ENCODE data around the gene TXNDC5. TPM values are rescaled to one million over a fixed set of nuclear protein-coding genes. Genes with fewer than 3 reads are reported as not detected.

Gene TXNDC5
- total RNA-seq, 1 donor from 2014 or later = 94.9 TPM

DNA sequence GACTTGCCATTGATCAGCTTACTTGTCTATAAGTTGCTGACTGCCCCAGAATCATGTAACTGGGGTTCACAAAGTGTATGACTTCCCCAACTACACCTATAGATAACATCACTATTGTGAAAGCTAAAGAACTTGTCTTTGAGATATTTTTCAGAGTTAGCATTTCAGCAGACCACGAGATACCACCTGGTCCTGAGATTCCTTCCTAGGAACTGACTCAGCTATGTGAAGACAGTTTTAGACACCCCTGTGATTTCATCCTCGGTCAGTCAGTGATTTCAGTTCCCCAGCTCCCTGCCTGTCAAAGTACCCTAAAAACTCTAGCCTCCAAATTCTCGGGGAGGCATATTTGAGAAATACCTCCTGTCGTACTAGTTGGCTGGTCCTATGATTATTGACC lies 62.4 kb downstream of the TXNDC5 start:
- H3K27me3 Mint-ChIP-seq = peaks cover 3% of the 10 kb centered on the region
- H3K4me1 Mint-ChIP-seq (ENCODE audit: unreplicated experiment) = peaks cover 4% of the 10 kb centered on the region
- H3K9me3 Mint-ChIP-seq = no peaks in the 10 kb centered on the region
- no peak overlapping the region for H3K27ac Mint-ChIP-seq
- TF ChIP-seq, protein P1, sequence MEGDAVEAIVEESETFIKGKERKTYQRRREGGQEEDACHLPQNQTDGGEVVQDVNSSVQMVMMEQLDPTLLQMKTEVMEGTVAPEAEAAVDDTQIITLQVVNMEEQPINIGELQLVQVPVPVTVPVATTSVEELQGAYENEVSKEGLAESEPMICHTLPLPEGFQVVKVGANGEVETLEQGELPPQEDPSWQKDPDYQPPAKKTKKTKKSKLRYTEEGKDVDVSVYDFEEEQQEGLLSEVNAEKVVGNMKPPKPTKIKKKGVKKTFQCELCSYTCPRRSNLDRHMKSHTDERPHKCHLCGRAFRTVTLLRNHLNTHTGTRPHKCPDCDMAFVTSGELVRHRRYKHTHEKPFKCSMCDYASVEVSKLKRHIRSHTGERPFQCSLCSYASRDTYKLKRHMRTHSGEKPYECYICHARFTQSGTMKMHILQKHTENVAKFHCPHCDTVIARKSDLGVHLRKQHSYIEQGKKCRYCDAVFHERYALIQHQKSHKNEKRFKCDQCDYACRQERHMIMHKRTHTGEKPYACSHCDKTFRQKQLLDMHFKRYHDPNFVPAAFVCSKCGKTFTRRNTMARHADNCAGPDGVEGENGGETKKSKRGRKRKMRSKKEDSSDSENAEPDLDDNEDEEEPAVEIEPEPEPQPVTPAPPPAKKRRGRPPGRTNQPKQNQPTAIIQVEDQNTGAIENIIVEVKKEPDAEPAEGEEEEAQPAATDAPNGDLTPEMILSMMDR (conservative IDR thresholded peaks at IDR 0.05) = no peak
- DNase-seq (ENCODE audit: extremely low spot score, unreplicated experiment) = no peak
- H3K36me3 Mint-ChIP-seq = no peaks in the 10 kb centered on the region
- H3K4me3 Mint-ChIP-seq = no peak overlapping the region

DNA sequence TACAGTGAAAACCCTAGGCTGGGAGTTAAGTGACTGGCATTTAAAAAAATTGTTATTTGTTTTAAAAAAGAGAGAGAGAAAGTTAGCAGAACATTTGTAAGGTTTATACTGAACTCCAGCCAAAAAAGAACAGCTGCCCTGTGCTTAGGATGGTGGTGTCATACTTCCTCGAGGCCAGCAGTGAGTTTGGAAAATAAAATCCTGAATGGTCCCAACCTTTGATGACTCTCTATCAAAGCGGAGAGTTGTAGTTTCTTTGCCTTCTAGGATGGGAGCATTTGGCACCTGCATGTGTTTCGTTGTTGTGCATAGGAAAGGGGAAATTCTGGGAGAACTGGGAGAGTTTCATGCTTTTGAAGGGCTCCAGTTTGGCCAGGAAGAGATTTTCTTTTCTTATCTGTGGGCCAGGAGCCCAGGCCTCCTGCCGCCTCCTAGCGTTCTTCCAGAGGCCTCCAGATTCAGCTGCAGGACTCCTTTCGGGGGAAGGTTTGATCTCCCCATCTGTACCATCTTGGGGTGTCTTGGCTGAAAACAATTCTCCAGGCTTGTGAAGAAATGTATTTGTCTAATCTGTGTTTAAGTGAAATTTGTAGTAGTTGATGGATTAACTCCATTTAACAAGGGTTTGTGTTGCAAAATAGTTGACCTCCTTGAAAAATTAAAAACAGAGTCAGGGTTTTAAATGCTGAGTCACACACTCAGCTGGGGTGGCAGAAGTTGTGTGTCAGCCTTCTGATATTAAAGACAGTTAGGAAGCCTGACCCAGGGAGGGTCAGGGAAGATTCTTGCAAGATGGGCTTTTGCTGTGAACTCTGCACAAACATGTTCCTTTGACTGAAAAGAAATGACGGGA lies 63.4 kb downstream of the TXNDC5 start:
- DNase-seq (ENCODE audit: extremely low spot score, unreplicated experiment) = no peak
- H3K4me1 Mint-ChIP-seq (ENCODE audit: unreplicated experiment) = peaks cover 4% of the 10 kb centered on the region
- H3K4me3 Mint-ChIP-seq = no peak overlapping the region
- no peaks in the 10 kb centered on the region for H3K36me3 Mint-ChIP-seq
- H3K9me3 Mint-ChIP-seq = no peaks in the 10 kb centered on the region
- TF ChIP-seq, protein P1 (conservative IDR thresholded peaks at IDR 0.05) = no peak
- peaks cover 3% of the 10 kb centered on the region for H3K27me3 Mint-ChIP-seq
- H3K27ac Mint-ChIP-seq = no peak overlapping the region

GRCh38 chr6:7841781-7842468 lies 68.7 kb downstream of the TXNDC5 start:
- DNase-seq (ENCODE audit: extremely low spot score, unreplicated experiment) = no peak
- H3K4me3 Mint-ChIP-seq = no peak overlapping the region
- H3K9me3 Mint-ChIP-seq = no peaks in the 10 kb centered on the region
- no peak overlapping the region for H3K27ac Mint-ChIP-seq
- no peaks in the 10 kb centered on the region for H3K4me1 Mint-ChIP-seq (ENCODE audit: unreplicated experiment)
- H3K36me3 Mint-ChIP-seq = no peaks in the 10 kb centered on the region
- H3K27me3 Mint-ChIP-seq = peaks cover 3% of the 10 kb centered on the region
- TF ChIP-seq, protein P1 (conservative IDR thresholded peaks at IDR 0.05) = no peak

- Mint-ChIP-seq H3K9me3 (no peaks in the 10 kb centered on the region), H3K36me3 (no peaks in the 10 kb centered on the region)
- no peak for DNase-seq (ENCODE audit: extremely low spot score, unreplicated experiment)
Measured at GRCh38 chr6:7836371-7837026, 74.1 kb downstream of the TXNDC5 start.

DNA sequence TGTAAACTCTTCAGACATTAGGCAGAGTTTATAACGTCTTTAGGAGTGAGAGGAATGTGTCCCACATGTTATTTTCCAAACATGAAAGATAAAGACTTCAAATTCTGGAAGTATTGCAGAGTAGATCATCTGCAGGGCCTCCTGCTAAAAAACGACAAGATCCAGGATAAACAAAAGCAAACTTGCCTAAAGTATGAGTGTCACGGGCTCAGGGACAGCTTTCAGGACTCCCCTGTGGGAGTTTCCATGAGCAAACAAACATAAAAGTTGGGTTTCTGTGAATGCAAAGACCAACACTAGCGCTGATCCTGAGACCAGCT lies 76.9 kb downstream of the TXNDC5 start:
- DNase-seq (ENCODE audit: extremely low spot score, unreplicated experiment) = no peak
- H3K27ac Mint-ChIP-seq = no peak overlapping the region
- H3K4me3 Mint-ChIP-seq = no peak overlapping the region
- H3K36me3 Mint-ChIP-seq = no peaks in the 10 kb centered on the region
- TF ChIP-seq, protein P1 (conservative IDR thresholded peaks at IDR 0.05) = no peak
- no peaks in the 10 kb centered on the region for H3K9me3 Mint-ChIP-seq
- no peaks in the 10 kb centered on the region for H3K4me1 Mint-ChIP-seq (ENCODE audit: unreplicated experiment)
- no peaks in the 10 kb centered on the region for H3K27me3 Mint-ChIP-seq

More at GRCh38 chr6:7836371-7837026, 74.1 kb downstream of the TXNDC5 start:
- no peaks in the 10 kb centered on the region for H3K27me3 Mint-ChIP-seq
- TF ChIP-seq, protein P1 (conservative IDR thresholded peaks at IDR 0.05) = no peak
- H3K27ac Mint-ChIP-seq = no peak overlapping the region
- H3K4me3 Mint-ChIP-seq = no peak overlapping the region
- H3K4me1 Mint-ChIP-seq (ENCODE audit: unreplicated experiment) = no peaks in the 10 kb centered on the region
